ENCODE measurements around the gene ADAMTS17. TPM values are rescaled to one million over a fixed set of nuclear protein-coding genes. Genes with fewer than 3 reads are reported as not detected.

Gene ADAMTS17
- total RNA-seq, 1 experiment from 2014 or later, result 1.6 TPM

DNA sequence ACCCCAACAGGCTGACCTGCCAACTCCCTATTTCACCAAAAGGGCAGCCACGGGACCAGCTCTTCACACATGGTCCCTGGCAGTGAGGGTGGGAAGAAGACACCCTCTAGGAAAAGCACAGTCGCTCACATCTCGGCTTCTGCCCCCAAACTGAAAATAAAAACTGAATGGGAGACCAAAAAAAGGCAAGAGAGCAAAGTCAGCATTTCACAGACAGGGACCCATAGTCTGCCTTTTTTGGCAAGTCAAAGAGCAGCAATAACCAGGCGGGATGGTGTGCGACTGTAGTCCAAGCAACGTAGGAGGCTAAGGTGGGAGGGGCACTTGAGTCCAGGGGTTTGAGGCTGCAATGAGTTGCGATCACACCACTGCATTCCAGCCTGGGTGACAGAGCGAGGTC, 154.1 kb downstream of the ADAMTS17 start:
- Histone ChIP-seq H3K9me3 (ENCODE audit: control insufficient read depth, insufficient read depth, low read depth, low read length) (no peaks in the 10 kb centered on the region), H3K27me3 (ENCODE audit: control insufficient read depth, insufficient read depth, low read length) (no peaks in the 10 kb centered on the region), H3K27ac (ENCODE audit: low read length) (no peak overlapping the region), H3K36me3 (ENCODE audit: control insufficient read depth, insufficient read depth, low read length) (no peaks in the 10 kb centered on the region), H3K4me3 (ENCODE audit: low read depth in 2 of 2, low read length in 2 of 2) (no peak overlapping the region), H3K4me1 (ENCODE audit: control insufficient read depth, insufficient read depth, low read length) (no peaks in the 10 kb centered on the region)
- DNase-seq (ENCODE audit: low read depth, low spot score) (no peak), ATAC-seq (no peak)
- in situ Hi-C loops (cut with HindIII; ENCODE audit: low pct_unique_long_range_greater_than_20kb, low sequenced_read_pairs), result no loop called here
- intact Hi-C loops (cut with micrococcal nuclease; ENCODE audit: unreplicated experiment), result no loop called here
- POLR2A ChIA-PET, result no interaction called here
- BruUV-seq (replicated peaks), result no TSS peak
- TF ChIP-seq, protein P1, sequence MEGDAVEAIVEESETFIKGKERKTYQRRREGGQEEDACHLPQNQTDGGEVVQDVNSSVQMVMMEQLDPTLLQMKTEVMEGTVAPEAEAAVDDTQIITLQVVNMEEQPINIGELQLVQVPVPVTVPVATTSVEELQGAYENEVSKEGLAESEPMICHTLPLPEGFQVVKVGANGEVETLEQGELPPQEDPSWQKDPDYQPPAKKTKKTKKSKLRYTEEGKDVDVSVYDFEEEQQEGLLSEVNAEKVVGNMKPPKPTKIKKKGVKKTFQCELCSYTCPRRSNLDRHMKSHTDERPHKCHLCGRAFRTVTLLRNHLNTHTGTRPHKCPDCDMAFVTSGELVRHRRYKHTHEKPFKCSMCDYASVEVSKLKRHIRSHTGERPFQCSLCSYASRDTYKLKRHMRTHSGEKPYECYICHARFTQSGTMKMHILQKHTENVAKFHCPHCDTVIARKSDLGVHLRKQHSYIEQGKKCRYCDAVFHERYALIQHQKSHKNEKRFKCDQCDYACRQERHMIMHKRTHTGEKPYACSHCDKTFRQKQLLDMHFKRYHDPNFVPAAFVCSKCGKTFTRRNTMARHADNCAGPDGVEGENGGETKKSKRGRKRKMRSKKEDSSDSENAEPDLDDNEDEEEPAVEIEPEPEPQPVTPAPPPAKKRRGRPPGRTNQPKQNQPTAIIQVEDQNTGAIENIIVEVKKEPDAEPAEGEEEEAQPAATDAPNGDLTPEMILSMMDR (IDR thresholded peaks at IDR 0.05), result no peak
- TF ChIP-seq TCF7L2 (IDR thresholded peaks at IDR 0.05; ENCODE audit: low read depth, low read length) (no peak), SIN3A (IDR thresholded peaks at IDR 0.05; ENCODE audit: borderline replicate concordance, insufficient read depth, low read depth, low read length) (no peak), POLR2AphosphoS5 (IDR thresholded peaks at IDR 0.05; ENCODE audit: low read depth, low read length) (no peak)
- TF ChIP-seq, protein P2, sequence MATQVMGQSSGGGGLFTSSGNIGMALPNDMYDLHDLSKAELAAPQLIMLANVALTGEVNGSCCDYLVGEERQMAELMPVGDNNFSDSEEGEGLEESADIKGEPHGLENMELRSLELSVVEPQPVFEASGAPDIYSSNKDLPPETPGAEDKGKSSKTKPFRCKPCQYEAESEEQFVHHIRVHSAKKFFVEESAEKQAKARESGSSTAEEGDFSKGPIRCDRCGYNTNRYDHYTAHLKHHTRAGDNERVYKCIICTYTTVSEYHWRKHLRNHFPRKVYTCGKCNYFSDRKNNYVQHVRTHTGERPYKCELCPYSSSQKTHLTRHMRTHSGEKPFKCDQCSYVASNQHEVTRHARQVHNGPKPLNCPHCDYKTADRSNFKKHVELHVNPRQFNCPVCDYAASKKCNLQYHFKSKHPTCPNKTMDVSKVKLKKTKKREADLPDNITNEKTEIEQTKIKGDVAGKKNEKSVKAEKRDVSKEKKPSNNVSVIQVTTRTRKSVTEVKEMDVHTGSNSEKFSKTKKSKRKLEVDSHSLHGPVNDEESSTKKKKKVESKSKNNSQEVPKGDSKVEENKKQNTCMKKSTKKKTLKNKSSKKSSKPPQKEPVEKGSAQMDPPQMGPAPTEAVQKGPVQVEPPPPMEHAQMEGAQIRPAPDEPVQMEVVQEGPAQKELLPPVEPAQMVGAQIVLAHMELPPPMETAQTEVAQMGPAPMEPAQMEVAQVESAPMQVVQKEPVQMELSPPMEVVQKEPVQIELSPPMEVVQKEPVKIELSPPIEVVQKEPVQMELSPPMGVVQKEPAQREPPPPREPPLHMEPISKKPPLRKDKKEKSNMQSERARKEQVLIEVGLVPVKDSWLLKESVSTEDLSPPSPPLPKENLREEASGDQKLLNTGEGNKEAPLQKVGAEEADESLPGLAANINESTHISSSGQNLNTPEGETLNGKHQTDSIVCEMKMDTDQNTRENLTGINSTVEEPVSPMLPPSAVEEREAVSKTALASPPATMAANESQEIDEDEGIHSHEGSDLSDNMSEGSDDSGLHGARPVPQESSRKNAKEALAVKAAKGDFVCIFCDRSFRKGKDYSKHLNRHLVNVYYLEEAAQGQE (IDR thresholded peaks at IDR 0.05; ENCODE audit: insufficient read depth in 1 of 2, low read depth in 2 of 2, low read length in 1 of 2), result no peak
- CTCF ChIA-PET, result no interaction called here

DNA sequence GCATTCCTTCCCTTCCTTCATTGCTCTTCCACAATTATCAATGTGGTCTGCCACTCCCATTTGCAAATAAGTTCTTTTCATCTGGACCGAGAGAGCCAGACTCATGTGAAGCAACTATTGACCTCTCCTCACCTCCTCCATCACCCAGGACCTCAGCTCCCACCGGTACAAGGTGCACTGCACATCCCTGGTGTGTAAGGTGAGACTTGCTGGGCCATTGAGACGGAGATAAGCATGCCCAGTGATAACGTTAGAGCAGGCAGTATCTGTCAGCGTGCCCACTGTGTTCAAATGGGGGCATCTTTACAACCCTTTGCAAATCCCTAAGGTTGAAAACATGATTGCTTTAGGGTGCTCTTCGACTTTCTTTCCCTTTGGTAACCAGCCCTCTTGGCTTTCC, 154.8 kb downstream of the ADAMTS17 start:
- H3K27ac ChIP-seq (ENCODE audit: low read length), result no peak overlapping the region
- CTCF ChIA-PET, result no interaction called here
- DNase-seq (ENCODE audit: low read depth, low spot score) (no peak), ATAC-seq (no peak)
- in situ Hi-C loops (cut with HindIII; ENCODE audit: low pct_unique_long_range_greater_than_20kb, low sequenced_read_pairs), result no loop called here
- no TSS peak for BruUV-seq (replicated peaks)
- TF ChIP-seq, protein P1 (IDR thresholded peaks at IDR 0.05), result no peak
- TF ChIP-seq TCF7L2 (IDR thresholded peaks at IDR 0.05; ENCODE audit: low read depth, low read length), result no peak
- no peak for TF ChIP-seq SIN3A (IDR thresholded peaks at IDR 0.05; ENCODE audit: borderline replicate concordance, insufficient read depth, low read depth, low read length)
- TF ChIP-seq POLR2AphosphoS5 (IDR thresholded peaks at IDR 0.05; ENCODE audit: low read depth, low read length), result no peak
- TF ChIP-seq, protein P2 (IDR thresholded peaks at IDR 0.05; ENCODE audit: insufficient read depth in 1 of 2, low read depth in 2 of 2, low read length in 1 of 2), result no peak
- H3K27me3 ChIP-seq (ENCODE audit: control insufficient read depth, insufficient read depth, low read length), result no peaks in the 10 kb centered on the region
- no peaks in the 10 kb centered on the region for H3K9me3 ChIP-seq (ENCODE audit: control insufficient read depth, insufficient read depth, low read depth, low read length)
- H3K36me3 ChIP-seq (ENCODE audit: control insufficient read depth, insufficient read depth, low read length), result no peaks in the 10 kb centered on the region
- intact Hi-C loops (cut with micrococcal nuclease; ENCODE audit: unreplicated experiment), result no loop called here
- no peaks in the 10 kb centered on the region for H3K4me1 ChIP-seq (ENCODE audit: control insufficient read depth, insufficient read depth, low read length)
- no peak overlapping the region for H3K4me3 ChIP-seq (ENCODE audit: low read depth in 2 of 2, low read length in 2 of 2)
- POLR2A ChIA-PET, result no interaction called here
